Rectal smooth muscle tissue (tissue), 1 donor: ENCODE data around the gene SHBG.
"Not testable (repeated sequence)": the region's sequence is repeated elsewhere in the genome, so short reads cannot be mapped to it uniquely, and the experiment has no call there.

Source experiments
- H3K27ac ChIP-seq: one replicate; pipeline ENCODE4 v1.7.0; 2013; ENCODE audit warnings: low read depth, low read length, inconsistent platforms
- H3K27me3 ChIP-seq: one replicate; pipeline ENCODE4 v1.7.0; 2013; ENCODE audit warnings: low read length; ENCODE audit not compliant: control insufficient read depth, insufficient read depth
- H3K36me3 ChIP-seq: one replicate; pipeline ENCODE4 v1.7.0; 2013; ENCODE audit warnings: low read length; ENCODE audit not compliant: control insufficient read depth, insufficient read depth
- H3K4me1 ChIP-seq: one replicate; pipeline ENCODE4 v1.7.0; 2013; ENCODE audit warnings: low read length; ENCODE audit not compliant: control insufficient read depth, insufficient read depth
- H3K4me3 ChIP-seq: one replicate; pipeline ENCODE4 v1.7.0; 2013; ENCODE audit warnings: low read length
- H3K9ac ChIP-seq: one replicate; pipeline ENCODE4 v1.7.0; 2013; ENCODE audit warnings: low read length

SHBG gene

GRCh38 chr17:7590743-7591142, 39.2 kb upstream of the SHBG start:
- Histone ChIP-seq H3K27me3 (no peaks in the 10 kb centered on the region), H3K4me1 (peaks cover 7% of the 10 kb centered on the region), H3K9ac (no peak overlapping the region), H3K27ac (no peak overlapping the region), H3K36me3 (peaks cover 42% of the 10 kb centered on the region), H3K4me3 (no peak overlapping the region)

DNA sequence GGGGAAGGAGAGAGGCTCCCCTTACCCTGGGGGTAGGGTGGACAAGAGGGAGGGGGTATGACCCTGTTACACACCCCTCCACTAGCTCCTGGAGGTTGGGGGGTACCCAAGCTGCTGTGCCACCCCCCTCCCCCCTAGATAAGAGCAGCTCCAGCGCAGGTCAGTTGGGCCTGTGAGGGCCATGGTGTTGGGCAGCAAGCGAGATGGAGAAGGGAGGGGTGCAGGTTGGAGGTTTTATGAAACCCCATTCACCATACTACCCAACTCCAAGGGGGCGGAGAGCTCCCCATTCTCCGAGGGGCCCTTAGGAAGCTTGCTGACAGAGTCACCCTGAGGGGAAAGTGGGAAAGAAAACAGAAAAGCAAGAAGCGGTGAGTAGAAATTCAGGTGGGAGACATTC, 38.3 kb upstream of the SHBG start:
- Histone ChIP-seq H3K36me3 (peaks cover 44% of the 10 kb centered on the region), H3K4me1 (peaks cover 7% of the 10 kb centered on the region), H3K4me3 (no peak overlapping the region), H3K27ac (no peak overlapping the region), H3K27me3 (no peaks in the 10 kb centered on the region), H3K9ac (no peak overlapping the region)

GRCh38 chr17:7592422-7593021, 37.4 kb upstream of the SHBG start:
- Histone ChIP-seq H3K27ac (no peak overlapping the region), H3K27me3 (no peaks in the 10 kb centered on the region), H3K36me3 (peaks cover 44% of the 10 kb centered on the region), H3K9ac (no peak overlapping the region), H3K4me3 (no peak overlapping the region), H3K4me1 (peaks cover 7% of the 10 kb centered on the region)

- H3K27ac ChIP-seq = no peak overlapping the region
- H3K4me1 ChIP-seq = peaks cover 7% of the 10 kb centered on the region
- H3K9ac ChIP-seq = no peak overlapping the region
- no peaks in the 10 kb centered on the region for H3K27me3 ChIP-seq
- peaks cover 44% of the 10 kb centered on the region for H3K36me3 ChIP-seq
- no peak overlapping the region for H3K4me3 ChIP-seq
Measured at GRCh38 chr17:7593296-7593695, 36.6 kb upstream of the SHBG start.

DNA sequence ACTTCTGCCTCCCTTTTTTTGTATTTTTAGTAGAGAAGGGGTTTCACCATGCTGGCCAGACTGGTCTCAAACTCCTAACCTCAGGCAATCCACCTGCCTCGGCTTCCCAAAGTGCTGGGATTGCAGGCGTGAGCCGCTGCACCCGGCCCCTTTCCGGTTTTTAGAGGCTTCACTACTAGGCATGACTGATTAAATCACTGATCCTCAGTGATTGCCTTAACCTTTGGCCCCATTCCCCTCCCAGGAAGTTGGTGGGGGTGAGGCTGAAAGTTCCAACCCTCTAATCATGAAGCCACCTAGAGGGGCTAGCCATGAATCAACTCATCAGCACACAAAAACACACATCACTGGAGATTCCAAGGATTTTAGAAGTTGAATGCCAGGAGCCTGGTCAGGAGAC, 32.4 kb upstream of the SHBG start:
- H3K4me3 ChIP-seq, H3K27ac ChIP-seq, H3K4me1 ChIP-seq, H3K9ac ChIP-seq, H3K27me3 ChIP-seq: not testable (repeated sequence)
- peaks cover 47% of the 10 kb centered on the region for H3K36me3 ChIP-seq

GRCh38 chr17:7606280-7606679, 23.7 kb upstream of the SHBG start:
- H3K27me3 ChIP-seq = no peaks in the 10 kb centered on the region
- peaks cover 19% of the 10 kb centered on the region for H3K36me3 ChIP-seq
- no peak overlapping the region for H3K4me3 ChIP-seq
- no peak overlapping the region for H3K27ac ChIP-seq
- H3K4me1 ChIP-seq = no peaks in the 10 kb centered on the region
- no peak overlapping the region for H3K9ac ChIP-seq

- Histone ChIP-seq H3K36me3 (no peaks in the 10 kb centered on the region), H3K4me1 (peaks cover 18% of the 10 kb centered on the region), H3K27ac (no peak overlapping the region), H3K27me3 (no peaks in the 10 kb centered on the region), H3K4me3 (no peak overlapping the region), H3K9ac (no peak overlapping the region)
Measured at GRCh38 chr17:7610641-7611040, 19.3 kb upstream of the SHBG start.

GRCh38 chr17:7611635-7612293, 18.2 kb upstream of the SHBG start:
- H3K4me1 ChIP-seq = peaks cover 18% of the 10 kb centered on the region
- H3K4me3 ChIP-seq = no peak overlapping the region
- no peaks in the 10 kb centered on the region for H3K36me3 ChIP-seq
- H3K9ac ChIP-seq = no peak overlapping the region
- no peaks in the 10 kb centered on the region for H3K27me3 ChIP-seq
- no peak overlapping the region for H3K27ac ChIP-seq

DNA sequence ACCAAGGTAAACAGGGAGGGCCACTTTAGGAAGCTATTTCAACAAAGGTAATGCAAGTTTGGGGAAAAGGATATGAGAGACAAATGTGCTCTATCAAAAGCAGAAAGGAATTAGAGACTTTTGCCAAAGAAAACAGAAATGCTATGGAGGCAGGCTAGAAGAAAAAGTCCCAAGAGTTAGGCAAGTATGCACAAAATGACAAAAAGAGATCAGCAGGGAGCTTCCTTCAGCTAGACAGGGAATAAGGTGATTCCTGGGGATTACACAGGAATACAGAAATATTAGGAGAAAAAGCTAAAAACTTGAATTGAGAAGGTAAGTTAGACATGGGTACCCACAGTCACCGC, 17.7 kb upstream of the SHBG start:
- Histone ChIP-seq H3K36me3 (no peaks in the 10 kb centered on the region), H3K4me3 (no peak overlapping the region), H3K4me1 (peaks cover 18% of the 10 kb centered on the region), H3K27ac (no peak overlapping the region), H3K27me3 (no peaks in the 10 kb centered on the region), H3K9ac (no peak overlapping the region)

- Histone ChIP-seq H3K9ac (peak overlapping the region; percentile 77), H3K27me3 (no peaks in the 10 kb centered on the region), H3K27ac (peak overlapping the region; percentile 83), H3K4me3 (peak overlapping the region; percentile 93), H3K36me3 (no peaks in the 10 kb centered on the region), H3K4me1 (peaks cover 18% of the 10 kb centered on the region)
Measured at GRCh38 chr17:7613769-7614424, 16.0 kb upstream of the SHBG start.

DNA sequence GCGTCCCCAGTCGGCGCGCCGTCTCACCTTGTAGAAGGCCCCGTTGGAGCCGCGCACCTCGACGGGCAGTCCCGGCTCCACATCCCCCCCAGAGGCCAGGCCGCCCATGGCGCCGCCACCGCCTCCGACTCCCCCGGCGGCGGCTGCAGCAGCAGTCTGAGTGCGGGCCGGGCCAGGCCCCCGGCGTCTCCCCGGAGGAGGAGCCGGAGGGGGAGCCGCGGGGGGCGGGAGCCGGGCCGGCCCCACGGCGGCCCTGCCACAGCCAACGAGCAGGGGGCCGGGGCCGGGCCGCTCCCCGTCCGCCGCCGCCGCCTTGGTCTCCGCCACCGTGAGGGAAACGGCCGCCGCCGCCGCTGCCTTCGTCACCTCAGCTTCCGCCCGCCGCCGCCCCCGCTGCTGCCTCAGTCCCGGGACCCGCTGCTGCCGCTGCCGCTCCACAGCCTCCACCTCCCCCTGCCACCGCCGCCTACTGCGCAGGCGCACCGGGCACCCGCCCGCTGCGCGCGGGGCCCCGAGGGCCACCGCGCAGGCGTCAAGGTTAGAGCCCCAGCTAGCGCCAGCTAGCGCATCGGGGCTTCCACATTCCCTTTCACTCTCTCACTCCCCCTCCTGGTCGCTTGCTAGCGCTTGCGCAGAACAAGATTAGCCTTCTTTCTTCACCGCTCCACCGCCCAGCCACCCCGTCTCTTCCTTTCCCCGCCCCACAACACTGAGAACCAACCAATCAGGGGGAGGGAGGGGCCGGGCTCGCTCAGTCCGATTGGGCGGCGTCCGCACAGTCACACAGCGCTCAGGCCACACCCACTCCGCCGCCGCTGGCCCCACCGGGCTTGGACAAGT, 15.3 kb upstream of the SHBG start, which contains the start of gene FXR2:
TSS of gene FXR2 (minus strand) at position 473 of the 840 bp plus-strand sequence. CDS start at position 108, 365 bp downstream.
- H3K4me1 ChIP-seq = peaks cover 18% of the 10 kb centered on the region

GRCh38 chr17:7615265-7615747, 14.6 kb upstream of the SHBG start:
- peak overlapping the region; percentile 77 for H3K27ac ChIP-seq
- H3K27me3 ChIP-seq = no peaks in the 10 kb centered on the region
- H3K9ac ChIP-seq = no peak overlapping the region
- peak overlapping the region; percentile 61 for H3K4me3 ChIP-seq
- peaks cover 18% of the 10 kb centered on the region for H3K4me1 ChIP-seq
- H3K36me3 ChIP-seq = no peaks in the 10 kb centered on the region

More for the DNA sequence above, 15.3 kb upstream of the SHBG start, which contains the start of gene FXR2:
- H3K9ac ChIP-seq = peak within 1 kb of the TSS; percentile 77
- H3K4me3 ChIP-seq = peak within 1 kb of the TSS; percentile 93
- H3K27ac ChIP-seq = peak within 1 kb of the TSS; percentile 83
- H3K27me3 ChIP-seq = no peaks in the 10 kb centered on the region
- H3K36me3 ChIP-seq = no peaks in the 10 kb centered on the region
